SH-SY5Y (cell line): Measurements from ENCODE around the gene PRR5.

Experiments used
- GATA2 ChIP-seq: IDR thresholded peaks from 2 replicates; pipeline ENCODE4 v1.6.1; 2011; ENCODE audit warnings: mild to moderate bottlenecking, low read depth, low read length
- GATA3 ChIP-seq: IDR thresholded peaks from 2 replicates; pipeline ENCODE4 v1.6.1; 2011; ENCODE audit warnings: low read depth, mild to moderate bottlenecking, low read length, moderate library complexity

DNA sequence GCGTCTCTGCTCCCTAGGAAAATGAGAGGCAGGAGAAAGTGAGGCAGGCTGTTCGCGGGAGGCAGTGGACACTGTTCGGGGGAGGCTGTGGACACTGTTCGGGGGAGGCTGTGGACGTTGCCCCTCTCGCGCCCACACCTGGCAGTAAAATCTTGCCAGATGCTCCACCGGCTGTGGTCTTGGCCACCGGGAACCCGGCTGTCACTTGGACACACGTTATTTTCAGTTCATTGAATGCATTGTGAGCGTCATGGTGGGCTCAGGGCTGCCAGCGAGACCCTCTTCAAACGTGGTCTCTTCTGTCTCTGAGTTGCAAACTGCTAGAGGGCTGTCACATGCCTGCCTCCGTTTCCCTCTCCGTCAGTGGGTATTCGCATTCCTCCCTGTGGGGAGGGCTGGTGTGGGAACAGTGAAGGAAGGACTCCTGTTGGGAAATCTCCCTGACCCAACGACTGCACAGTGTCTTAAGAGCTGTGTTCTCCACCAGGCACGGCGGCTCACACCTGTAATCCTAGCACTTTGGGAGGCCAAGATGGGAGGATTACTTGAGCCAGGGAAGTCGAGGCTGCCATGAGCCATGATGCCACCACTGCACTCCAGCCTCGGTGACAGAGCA is 1.4 kb downstream of the PRR5 start:
- TF ChIP-seq GATA2 (no peak), GATA3 (no peak)
